ENCODE results near the gene RNF220. TPM values are rescaled to one million over a fixed set of nuclear protein-coding genes. Genes with fewer than 3 reads are reported as not detected.
"Not testable (repeated sequence)": the region's sequence is repeated elsewhere in the genome, so short reads cannot be mapped to it uniquely, and the experiment has no call there.

The RNF220 gene
- total and polyA plus RNA-seq, 8 donors, result 50.8 to 108 (median 91.3) TPM

DNA sequence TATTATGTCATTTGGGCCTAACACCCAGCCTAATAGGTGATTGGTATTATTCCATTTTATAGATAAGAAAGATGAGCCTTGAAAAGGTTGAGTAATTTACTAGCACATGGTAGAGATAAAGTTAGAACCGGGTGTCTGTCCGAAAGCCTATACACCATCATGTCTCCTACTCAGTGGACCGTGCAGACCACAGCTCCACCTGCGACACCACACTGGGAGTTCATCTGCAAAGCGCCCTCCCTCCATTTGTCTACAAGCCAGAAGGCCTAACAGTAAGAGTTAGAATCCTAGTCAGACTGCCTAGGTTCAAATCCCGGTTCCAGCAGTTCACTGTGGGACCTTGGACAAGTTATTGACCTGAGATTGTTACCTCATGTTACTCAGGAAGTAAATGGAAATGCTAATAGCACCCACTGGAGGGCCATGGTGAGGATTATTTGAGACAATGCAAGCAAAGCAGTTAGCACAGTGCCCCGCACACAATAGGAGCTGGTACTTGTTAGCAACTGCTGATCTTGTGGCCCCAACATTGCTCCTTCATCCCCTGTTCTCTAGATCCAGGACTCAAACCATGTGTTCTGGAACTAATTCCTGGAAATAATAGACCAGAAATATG, 289.9 kb downstream of the RNF220 start:
- intact Hi-C loops (cut with DNase I), result no loop called here
- DNase-seq (no peak), ATAC-seq (no peak)
- Histone ChIP-seq H3K36me3 (no peaks in the 10 kb centered on the region), H3K4me1 (peaks cover 0 to 7% of the 10 kb centered on the region in 2 donors), H3K9me3 (no peaks in the 10 kb centered on the region), H3K27ac (no peak overlapping the region), H3K4me3 (no peak overlapping the region), H3K27me3 (no peaks in the 10 kb centered on the region)
- TF ChIP-seq, protein P1, sequence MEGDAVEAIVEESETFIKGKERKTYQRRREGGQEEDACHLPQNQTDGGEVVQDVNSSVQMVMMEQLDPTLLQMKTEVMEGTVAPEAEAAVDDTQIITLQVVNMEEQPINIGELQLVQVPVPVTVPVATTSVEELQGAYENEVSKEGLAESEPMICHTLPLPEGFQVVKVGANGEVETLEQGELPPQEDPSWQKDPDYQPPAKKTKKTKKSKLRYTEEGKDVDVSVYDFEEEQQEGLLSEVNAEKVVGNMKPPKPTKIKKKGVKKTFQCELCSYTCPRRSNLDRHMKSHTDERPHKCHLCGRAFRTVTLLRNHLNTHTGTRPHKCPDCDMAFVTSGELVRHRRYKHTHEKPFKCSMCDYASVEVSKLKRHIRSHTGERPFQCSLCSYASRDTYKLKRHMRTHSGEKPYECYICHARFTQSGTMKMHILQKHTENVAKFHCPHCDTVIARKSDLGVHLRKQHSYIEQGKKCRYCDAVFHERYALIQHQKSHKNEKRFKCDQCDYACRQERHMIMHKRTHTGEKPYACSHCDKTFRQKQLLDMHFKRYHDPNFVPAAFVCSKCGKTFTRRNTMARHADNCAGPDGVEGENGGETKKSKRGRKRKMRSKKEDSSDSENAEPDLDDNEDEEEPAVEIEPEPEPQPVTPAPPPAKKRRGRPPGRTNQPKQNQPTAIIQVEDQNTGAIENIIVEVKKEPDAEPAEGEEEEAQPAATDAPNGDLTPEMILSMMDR (IDR thresholded peaks at IDR 0.05), result no peak

DNA sequence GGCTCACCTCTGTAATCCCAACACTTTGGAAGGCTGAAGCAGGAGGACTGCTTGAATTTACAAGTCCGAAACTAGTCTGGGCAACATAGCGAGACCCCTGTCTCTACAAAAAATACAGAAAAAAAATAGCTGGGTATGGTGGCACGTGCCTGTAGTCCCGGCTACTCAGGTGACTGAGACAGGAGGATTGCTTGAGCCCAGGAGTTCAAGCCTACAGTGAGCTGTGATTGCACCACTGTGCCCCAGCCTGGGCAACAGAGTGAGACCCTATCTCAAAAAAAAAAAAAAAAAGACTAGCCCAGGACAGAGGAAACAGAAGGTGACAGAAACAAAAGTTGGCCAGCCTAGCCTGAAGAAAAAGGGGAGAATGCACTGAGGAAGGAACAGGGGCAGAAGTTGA, 290.6 kb downstream of the RNF220 start:
- peaks cover 0 to 7% of the 10 kb centered on the region in 2 donors for H3K4me1 ChIP-seq
- H3K27me3 ChIP-seq, result no peaks in the 10 kb centered on the region
- no peak overlapping the region for H3K4me3 ChIP-seq
- intact Hi-C loops (cut with DNase I), result no loop called here
- TF ChIP-seq, protein P1 (IDR thresholded peaks at IDR 0.05), result no peak
- H3K9me3 ChIP-seq, result no peaks in the 10 kb centered on the region
- H3K27ac ChIP-seq, result no peak overlapping the region
- ATAC-seq (no peak), DNase-seq (no peak)
- H3K36me3 ChIP-seq, result no peaks in the 10 kb centered on the region

DNA sequence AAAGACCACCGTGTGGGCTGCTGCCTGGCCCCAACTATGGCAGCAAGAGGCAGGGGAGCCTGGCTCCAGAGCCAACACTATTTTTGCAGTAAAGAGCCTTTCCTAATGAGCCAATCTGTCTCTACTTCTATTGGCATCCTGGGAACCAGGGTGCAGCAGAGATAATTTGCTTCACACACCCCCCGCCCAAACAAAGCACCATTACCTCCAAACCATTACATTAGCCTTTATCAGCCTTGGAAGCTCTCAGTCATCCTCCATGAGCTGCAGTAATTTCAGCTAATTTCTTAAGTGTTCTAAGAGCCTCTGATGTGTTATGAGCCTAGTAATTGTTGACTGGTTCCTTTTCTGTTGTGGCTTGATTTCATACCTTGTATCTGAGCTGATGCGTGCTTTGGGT, 291.0 kb downstream of the RNF220 start:
- no peak overlapping the region for H3K27ac ChIP-seq
- DNase-seq, result no peak
- ATAC-seq, result no peak
- H3K4me1 ChIP-seq, result peaks cover 0 to 7% of the 10 kb centered on the region in 2 donors
- H3K4me3 ChIP-seq, result no peak overlapping the region
- TF ChIP-seq, protein P1 (IDR thresholded peaks at IDR 0.05), result no peak
- no peaks in the 10 kb centered on the region for H3K36me3 ChIP-seq
- intact Hi-C loops (cut with DNase I), result no loop called here
- H3K9me3 ChIP-seq, result no peaks in the 10 kb centered on the region
- H3K27me3 ChIP-seq, result no peaks in the 10 kb centered on the region

DNA sequence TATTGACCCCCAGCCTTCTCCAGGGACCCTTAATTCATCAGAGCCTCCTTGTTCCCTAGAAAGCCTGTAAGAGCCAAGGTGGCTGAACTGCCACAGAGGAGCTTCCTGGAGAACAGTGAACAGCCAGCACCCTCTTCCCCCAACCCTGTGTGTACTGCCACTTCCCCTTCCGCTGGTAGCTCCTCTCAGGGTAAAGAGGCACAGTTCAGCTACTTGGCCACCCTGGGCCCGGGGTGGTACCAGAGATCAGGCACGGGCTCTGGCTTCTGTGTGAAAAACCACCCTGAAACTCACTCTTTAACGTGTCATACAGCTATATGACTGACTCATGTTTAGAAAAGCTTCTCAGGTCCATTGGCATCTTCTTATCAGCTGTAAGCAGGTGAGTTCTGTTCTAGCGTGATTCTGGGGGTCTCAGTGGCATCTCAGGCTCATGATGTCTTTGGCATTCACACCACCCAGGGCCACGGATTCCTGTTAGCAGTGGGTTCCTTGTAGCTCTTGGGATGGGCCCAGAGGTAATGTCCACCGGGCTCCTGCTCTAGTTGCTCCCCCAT, 291.8 kb downstream of the RNF220 start:
- Histone ChIP-seq H3K9me3 (no peaks in the 10 kb centered on the region), H3K4me1 (peaks cover 0 to 7% of the 10 kb centered on the region in 2 donors), H3K36me3 (no peaks in the 10 kb centered on the region), H3K4me3 (no peak overlapping the region), H3K27me3 (no peaks in the 10 kb centered on the region), H3K27ac (no peak overlapping the region)
- DNase-seq (peak in 1 of 4 donors; percentile 41), ATAC-seq (peak; percentile 53)
- intact Hi-C loops (cut with DNase I), result no loop called here
- TF ChIP-seq, protein P1 (IDR thresholded peaks at IDR 0.05), result no peak

DNA sequence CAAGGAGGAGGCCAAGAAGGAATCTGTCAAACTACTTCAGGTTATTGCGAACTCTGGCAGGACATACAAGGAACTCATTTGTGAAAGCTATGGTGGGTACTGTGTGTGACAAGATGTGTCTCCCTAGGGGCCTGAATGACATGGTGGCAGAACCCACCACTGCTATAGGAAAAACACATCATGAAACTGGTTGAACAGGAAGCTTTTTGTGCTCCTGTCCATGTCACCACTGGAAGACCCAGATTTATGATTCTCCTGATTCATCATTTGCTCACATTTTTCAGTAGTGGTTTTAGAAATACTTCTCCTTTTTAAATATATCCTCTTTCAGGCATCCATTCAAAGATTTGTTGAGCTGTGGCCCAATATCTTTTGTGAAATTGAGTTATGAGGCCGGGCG, 293.1 kb downstream of the RNF220 start:
- intact Hi-C loops (cut with DNase I), result no loop called here
- ATAC-seq, result no peak
- H3K27me3 ChIP-seq, result no peaks in the 10 kb centered on the region
- no peak overlapping the region for H3K4me3 ChIP-seq
- H3K36me3 ChIP-seq, result no peaks in the 10 kb centered on the region
- peaks cover 0 to 7% of the 10 kb centered on the region in 2 donors for H3K4me1 ChIP-seq
- H3K27ac ChIP-seq, result no peak overlapping the region
- no peaks in the 10 kb centered on the region for H3K9me3 ChIP-seq
- DNase-seq, result no peak
- TF ChIP-seq, protein P1 (IDR thresholded peaks at IDR 0.05), result no peak

DNA sequence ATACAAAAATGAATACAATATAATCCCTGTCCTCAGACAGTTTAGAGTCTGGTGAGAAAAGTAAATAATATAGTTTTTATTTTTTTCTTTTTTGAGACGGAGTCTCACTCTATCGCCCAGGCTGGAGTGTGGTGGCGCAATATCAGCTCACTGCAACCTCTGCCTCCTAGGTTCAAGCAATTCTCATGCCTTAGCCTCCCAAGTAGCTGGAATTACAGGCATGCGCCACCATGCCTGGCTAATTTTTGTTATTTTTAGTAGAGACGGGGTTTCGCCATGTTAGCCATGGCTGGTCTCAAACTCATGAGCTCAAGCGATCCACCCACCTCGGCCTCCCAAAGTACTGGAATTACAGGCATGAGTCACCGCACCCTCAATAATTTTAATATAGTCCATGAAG, 294.3 kb downstream of the RNF220 start:
- ATAC-seq; H3K36me3 ChIP-seq; H3K4me3 ChIP-seq; H3K4me1 ChIP-seq; intact Hi-C loops (cut with DNase I); H3K27ac ChIP-seq; H3K9me3 ChIP-seq; H3K27me3 ChIP-seq: not testable (repeated sequence)
- peak in 1 of 4 donors; percentile 0 for DNase-seq
